Neural progenitor cell (in vitro differentiated cells): ENCODE measurements around the gene UBA6. TPM values are rescaled to one million over a fixed set of nuclear protein-coding genes. Genes with fewer than 3 reads are reported as not detected.

Experiments used
- DNase-seq: peaks from one replicate; pipeline ENCODE4 v3.0.0-alpha.2; 2016; ENCODE audit warnings: low spot score
- H2AFZ ChIP-seq: fragments of 200-600 bp; sonication (generic); replicated peaks from 2 replicates; pipeline ENCODE4 v1.6.1; 2016; ENCODE audit warnings: antibody characterized with exemption
- H3F3A ChIP-seq: fragments of 200-600 bp; sonication (generic); 2 replicates; pipeline ENCODE4 v1.6.1; 2016; ENCODE audit warnings: antibody characterized with exemption, low read depth
- H3K27ac ChIP-seq: fragments of 200-600 bp; sonication (generic); 2 replicates; pipeline ENCODE4 v1.5.1; 2016; ENCODE audit warnings: mild to moderate bottlenecking
- H3K27me3 ChIP-seq: fragments of 200-600 bp; sonication (generic); 2 replicates; pipeline ENCODE4 v1.6.1; 2016; ENCODE audit warnings: mild to moderate bottlenecking, moderate library complexity
- H3K36me3 ChIP-seq: fragments of 200-600 bp; sonication (generic); 2 replicates; pipeline ENCODE4 v1.5.1; 2016
- H3K4me1 ChIP-seq: fragments of 200-600 bp; sonication (generic); 2 replicates; pipeline ENCODE4 v1.6.1; 2016; ENCODE audit warnings: mixed run types
- H3K4me2 ChIP-seq: fragments of 200-600 bp; sonication (generic); 2 replicates; pipeline ENCODE4 v1.6.1; 2016
- H3K4me3 ChIP-seq: fragments of 200-600 bp; sonication (generic); 2 replicates; pipeline ENCODE4 v1.5.1; 2016
- H3K79me2 ChIP-seq: fragments of 200-600 bp; sonication (generic); 2 replicates; pipeline ENCODE4 v1.6.1; 2016; ENCODE audit warnings: low read depth
- H3K9ac ChIP-seq: fragments of 200-600 bp; sonication (generic); 2 replicates; pipeline ENCODE4 v1.6.1; 2016
- H3K9me3 ChIP-seq: fragments of 200-600 bp; sonication (generic); 2 replicates; pipeline ENCODE4 v1.5.1; 2016; ENCODE audit warnings: low read depth
- H4K20me1 ChIP-seq: fragments of 200-600 bp; sonication (generic); 2 replicates; pipeline ENCODE4 v1.6.1; 2016; ENCODE audit warnings: low read depth
- H3K27ac Mint-ChIP-seq: 3 replicates; pipeline ENCODE4 v1.8.0; 2021; ENCODE audit warnings: mixed read lengths
- H3K27me3 Mint-ChIP-seq: 2 replicates; pipeline ENCODE4 v1.8.0; 2022; ENCODE audit warnings: low read depth, mild to moderate bottlenecking, inconsistent platforms, moderate library complexity, mixed read lengths; ENCODE audit not compliant: insufficient read depth
- H3K36me3 Mint-ChIP-seq: 3 replicates; pipeline ENCODE4 v1.8.0; 2021; ENCODE audit warnings: mixed read lengths
- H3K4me1 Mint-ChIP-seq: 3 replicates; pipeline ENCODE4 v1.8.0; 2021; ENCODE audit warnings: mixed read lengths
- H3K4me3 Mint-ChIP-seq: 3 replicates; pipeline ENCODE4 v1.8.0; 2021; ENCODE audit warnings: mild to moderate bottlenecking, moderate library complexity, mixed read lengths
- H3K9me3 Mint-ChIP-seq: 3 replicates; pipeline ENCODE4 v1.8.0; 2020; ENCODE audit warnings: mixed read lengths
- EZH2 ChIP-seq: fragments of 200-600 bp; sonication (generic); IDR thresholded peaks from 2 replicates; pipeline ENCODE4 v1.6.1; 2017; ENCODE audit warnings: antibody characterized with exemption, mild to moderate bottlenecking, moderate library complexity
- EZH2phosphoT487 ChIP-seq: fragments of 200-600 bp; sonication (generic); IDR thresholded peaks from 2 replicates; pipeline ENCODE4 v1.6.1; 2017; ENCODE audit warnings: antibody characterized with exemption
- total RNA-seq: library from RNA; depleted of rRNA; stranded (reverse); fragments of >200 nt; gene quantifications from 2 replicates; pipeline ENCODE4 v1.2.3, GENCODE V29; 2015; ENCODE audit warnings: low replicate concordance
- TF ChIP-seq, protein P1 (sequence below): fragments of 200-600 bp; sonication (generic); IDR thresholded peaks from 2 replicates; pipeline ENCODE4 v1.5.1; 2017; ENCODE audit warnings: antibody characterized with exemption, mild to moderate bottlenecking

Gene UBA6
- 120 and 162 TPM in 2 replicates for total RNA-seq

DNA sequence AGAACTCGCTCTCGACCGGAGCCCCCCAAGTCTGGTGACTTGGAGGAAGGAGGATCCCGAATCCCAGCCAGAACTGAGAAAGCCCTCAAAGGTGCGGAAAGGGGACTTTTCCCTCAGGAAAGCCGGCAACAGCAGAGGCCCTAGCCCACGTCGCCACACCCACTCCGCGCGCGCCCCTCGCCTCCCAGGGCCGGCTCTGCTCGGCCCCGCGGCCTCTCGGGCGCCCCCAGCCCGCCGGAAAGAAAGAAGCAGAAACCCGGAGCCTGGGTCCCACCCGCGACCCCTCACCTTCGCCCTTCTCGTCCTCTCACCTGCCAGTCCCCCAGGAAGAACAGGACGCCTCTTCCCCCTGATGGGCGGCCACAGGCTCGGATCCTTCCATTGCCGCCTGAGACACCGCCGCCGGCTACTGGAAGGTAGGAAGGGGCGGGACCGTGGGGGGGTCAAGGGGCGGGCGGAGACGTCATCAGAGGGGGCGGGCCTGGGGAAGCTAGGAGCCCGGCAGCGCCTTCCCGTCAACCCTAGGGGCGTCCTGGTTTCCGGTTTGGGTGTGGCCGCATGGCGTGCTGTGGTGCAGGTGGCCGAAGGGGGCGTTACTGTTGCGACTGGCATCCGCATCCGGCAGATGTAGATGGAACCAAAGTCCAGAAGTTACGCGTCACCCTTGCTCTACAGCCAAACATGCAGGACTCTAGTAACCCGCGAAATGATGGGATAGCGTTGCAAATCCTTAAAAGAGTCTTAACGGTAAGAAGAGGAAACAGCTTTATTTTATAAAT lies at the start of gene UBA6:
TSS of gene UBA6 (minus strand) at position 418 of the 779 bp plus-strand sequence. CDS start at position 382, 36 bp downstream.
- H3K4me3 Mint-ChIP-seq, result peak within 1 kb of the TSS; percentile 94
- H3K9ac ChIP-seq, result peak within 1 kb of the TSS; percentile 88
- peaks cover 15% of the 10 kb centered on the region for H3K4me1 ChIP-seq
- H3K9me3 ChIP-seq, result no peaks in the 10 kb centered on the region
- peaks cover 2% of the 10 kb centered on the region for H3K27me3 Mint-ChIP-seq
- peak within 1 kb of the TSS; percentile 93 for H3K27ac Mint-ChIP-seq
- H3K36me3 ChIP-seq, result no peaks in the 10 kb centered on the region
- peaks cover 14% of the 10 kb centered on the region for H3K36me3 Mint-ChIP-seq
- peak within 1 kb of the TSS; percentile 95 for H2AFZ ChIP-seq
- H3F3A ChIP-seq, result peaks cover 9% of the 10 kb centered on the region
- DNase-seq, result peak; percentile 98
- H3K4me1 Mint-ChIP-seq, result peaks cover 26% of the 10 kb centered on the region
- TF ChIP-seq, protein P1, sequence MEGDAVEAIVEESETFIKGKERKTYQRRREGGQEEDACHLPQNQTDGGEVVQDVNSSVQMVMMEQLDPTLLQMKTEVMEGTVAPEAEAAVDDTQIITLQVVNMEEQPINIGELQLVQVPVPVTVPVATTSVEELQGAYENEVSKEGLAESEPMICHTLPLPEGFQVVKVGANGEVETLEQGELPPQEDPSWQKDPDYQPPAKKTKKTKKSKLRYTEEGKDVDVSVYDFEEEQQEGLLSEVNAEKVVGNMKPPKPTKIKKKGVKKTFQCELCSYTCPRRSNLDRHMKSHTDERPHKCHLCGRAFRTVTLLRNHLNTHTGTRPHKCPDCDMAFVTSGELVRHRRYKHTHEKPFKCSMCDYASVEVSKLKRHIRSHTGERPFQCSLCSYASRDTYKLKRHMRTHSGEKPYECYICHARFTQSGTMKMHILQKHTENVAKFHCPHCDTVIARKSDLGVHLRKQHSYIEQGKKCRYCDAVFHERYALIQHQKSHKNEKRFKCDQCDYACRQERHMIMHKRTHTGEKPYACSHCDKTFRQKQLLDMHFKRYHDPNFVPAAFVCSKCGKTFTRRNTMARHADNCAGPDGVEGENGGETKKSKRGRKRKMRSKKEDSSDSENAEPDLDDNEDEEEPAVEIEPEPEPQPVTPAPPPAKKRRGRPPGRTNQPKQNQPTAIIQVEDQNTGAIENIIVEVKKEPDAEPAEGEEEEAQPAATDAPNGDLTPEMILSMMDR, result peak; percentile 52
- TF ChIP-seq EZH2phosphoT487, result no peak
- H4K20me1 ChIP-seq, result no peaks in the 10 kb centered on the region
- peaks cover 75% of the 10 kb centered on the region for H3K79me2 ChIP-seq
- H3K4me3 ChIP-seq, result peak within 1 kb of the TSS; percentile 80
- H3K4me2 ChIP-seq, result peak within 1 kb of the TSS; percentile 95
- peak within 1 kb of the TSS; percentile 56 for H3K27ac ChIP-seq
- no peaks in the 10 kb centered on the region for H3K9me3 Mint-ChIP-seq
- H3K27me3 ChIP-seq, result no peaks in the 10 kb centered on the region

DNA sequence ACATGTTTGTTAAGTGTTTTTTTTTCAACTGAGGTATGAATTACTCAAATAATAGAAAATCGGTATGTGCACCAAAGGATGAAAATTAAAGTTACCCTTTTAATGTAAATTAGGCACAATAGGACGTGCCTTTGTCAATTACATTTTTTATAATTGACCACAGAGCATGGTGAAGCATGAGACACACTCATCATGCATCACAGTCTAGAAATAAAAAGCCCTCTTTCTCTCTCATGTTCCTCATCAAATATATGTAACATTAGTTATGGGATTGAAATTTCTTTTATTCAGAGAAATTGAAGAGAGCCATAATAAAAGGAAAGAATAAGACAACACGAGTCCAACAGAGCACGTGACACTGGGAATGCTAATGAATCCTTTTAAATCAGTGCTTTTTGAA lies 49.7 kb upstream of the UBA6 start:
- no peak overlapping the region for H3K27ac Mint-ChIP-seq
- H3K4me1 Mint-ChIP-seq, result peaks cover 3% of the 10 kb centered on the region
- no peaks in the 10 kb centered on the region for H3K9me3 Mint-ChIP-seq
- H3K4me3 Mint-ChIP-seq, result no peak overlapping the region
- no peak overlapping the region for H3K9ac ChIP-seq
- H2AFZ ChIP-seq, result no peak overlapping the region
- H3K9me3 ChIP-seq, result no peaks in the 10 kb centered on the region
- H3K36me3 Mint-ChIP-seq, result no peaks in the 10 kb centered on the region
- H3K36me3 ChIP-seq, result no peaks in the 10 kb centered on the region
- no peak overlapping the region for H3K4me3 ChIP-seq
- H3K79me2 ChIP-seq, result no peaks in the 10 kb centered on the region
- no peaks in the 10 kb centered on the region for H4K20me1 ChIP-seq
- H3F3A ChIP-seq, result no peaks in the 10 kb centered on the region
- no peaks in the 10 kb centered on the region for H3K27me3 Mint-ChIP-seq
- no peak for DNase-seq
- H3K27ac ChIP-seq, result no peak overlapping the region
- H3K4me2 ChIP-seq, result no peak overlapping the region
- H3K4me1 ChIP-seq, result no peaks in the 10 kb centered on the region
- TF ChIP-seq, protein P1, result no peak
- no peak for TF ChIP-seq EZH2phosphoT487
- TF ChIP-seq EZH2, result no peak
- no peaks in the 10 kb centered on the region for H3K27me3 ChIP-seq

DNA sequence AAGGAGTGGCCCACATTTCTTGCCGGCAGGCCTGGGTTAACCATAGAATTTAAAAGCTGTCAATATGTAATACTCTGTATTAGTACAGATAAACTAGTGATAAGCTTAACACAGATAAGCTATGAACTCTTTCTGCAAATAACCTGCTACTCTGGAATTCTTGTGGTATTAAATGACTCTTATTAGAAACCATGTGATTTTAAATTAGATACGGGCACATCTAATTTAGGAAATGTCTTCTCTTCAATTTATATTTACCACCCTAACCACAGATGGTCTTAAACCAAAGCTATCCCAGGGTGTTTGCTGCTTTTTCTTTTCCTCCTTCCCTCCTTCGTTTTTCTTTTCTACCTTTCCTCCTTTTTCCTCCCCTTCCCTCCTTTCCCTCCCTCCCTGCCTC lies 48.3 kb upstream of the UBA6 start:
- H3K36me3 ChIP-seq, result no peaks in the 10 kb centered on the region
- no peak overlapping the region for H3K4me3 Mint-ChIP-seq

More for the DNA sequence above, 48.3 kb upstream of the UBA6 start:
- Mint-ChIP-seq H3K9me3 (no peaks in the 10 kb centered on the region), H3K27me3 (no peaks in the 10 kb centered on the region), H3K36me3 (no peaks in the 10 kb centered on the region), H3K27ac (no peak overlapping the region), H3K4me1 (peaks cover 3% of the 10 kb centered on the region)
- no peak overlapping the region for H3K9ac ChIP-seq
- H3K9me3 ChIP-seq, result no peaks in the 10 kb centered on the region
- H3K4me3 ChIP-seq, result no peak overlapping the region
- no peaks in the 10 kb centered on the region for H3F3A ChIP-seq
- H2AFZ ChIP-seq, result no peak overlapping the region
- TF ChIP-seq EZH2, result no peak
- TF ChIP-seq EZH2phosphoT487, result no peak
- TF ChIP-seq, protein P1, result no peak
- no peaks in the 10 kb centered on the region for H3K79me2 ChIP-seq
- no peaks in the 10 kb centered on the region for H4K20me1 ChIP-seq
- H3K4me2 ChIP-seq, result no peak overlapping the region
- DNase-seq, result no peak
- H3K27me3 ChIP-seq, result no peaks in the 10 kb centered on the region
- no peak overlapping the region for H3K27ac ChIP-seq
- H3K4me1 ChIP-seq, result no peaks in the 10 kb centered on the region
